GM18909 (cell line): Measurements from ENCODE around the gene VKORC1L1.
"Not testable (repeated sequence)": the region's sequence is repeated elsewhere in the genome, so short reads cannot be mapped to it uniquely, and the experiment has no call there.

Experiments
- ATAC-seq: cut with Tn5 transposase; IDR thresholded peaks from one replicate; pipeline ENCODE4 v1.9.1; 2021; ENCODE audit warnings: mild to moderate bottlenecking; ENCODE audit not compliant: unreplicated experiment, poor library complexity

Gene VKORC1L1

DNA sequence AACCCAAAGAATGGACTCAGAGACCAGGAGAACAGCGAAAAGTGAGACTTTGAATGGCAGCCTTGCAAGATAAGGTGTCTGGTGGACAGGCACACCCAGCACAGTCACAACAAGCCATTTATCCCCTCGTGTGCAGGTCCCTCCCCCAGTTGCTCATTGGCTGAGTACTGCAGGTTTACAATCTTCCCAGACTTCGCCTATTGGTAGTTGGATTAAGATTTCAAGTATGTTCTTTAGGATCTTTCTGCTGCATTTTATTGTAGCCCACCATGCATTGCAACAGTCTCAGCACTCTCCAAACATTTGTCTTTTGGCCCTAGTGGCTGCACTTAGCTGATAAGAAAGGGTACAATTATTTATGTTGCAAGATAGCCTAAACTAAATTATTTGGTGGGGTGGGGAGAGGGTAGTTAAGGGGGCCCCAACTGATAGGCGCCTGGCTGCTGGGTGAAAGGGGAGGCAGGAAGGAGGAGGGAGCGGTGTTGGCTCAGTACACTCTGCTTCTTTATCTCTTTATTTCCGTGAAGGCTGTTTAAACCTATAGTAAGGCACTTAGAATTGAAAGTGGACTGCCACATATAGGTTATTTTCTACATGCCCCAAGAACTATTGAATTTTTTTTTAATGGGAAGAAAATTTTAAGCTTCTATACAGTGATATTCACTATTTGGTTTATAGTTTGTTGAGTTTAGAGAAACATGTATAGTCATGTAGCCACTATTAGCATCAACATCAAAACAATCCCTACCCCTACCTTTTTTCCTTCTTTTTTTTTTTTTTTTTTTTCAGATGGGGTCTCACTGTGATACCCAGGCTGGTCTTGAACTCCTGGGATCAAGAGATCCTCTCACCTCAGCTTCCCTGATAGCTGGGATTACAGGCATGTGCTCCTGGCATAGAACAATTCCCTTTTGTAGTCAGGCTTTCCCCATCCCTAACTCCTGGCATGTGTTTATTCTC is 54.9 kb downstream of the VKORC1L1 start:
- ATAC-seq, result no peak

DNA sequence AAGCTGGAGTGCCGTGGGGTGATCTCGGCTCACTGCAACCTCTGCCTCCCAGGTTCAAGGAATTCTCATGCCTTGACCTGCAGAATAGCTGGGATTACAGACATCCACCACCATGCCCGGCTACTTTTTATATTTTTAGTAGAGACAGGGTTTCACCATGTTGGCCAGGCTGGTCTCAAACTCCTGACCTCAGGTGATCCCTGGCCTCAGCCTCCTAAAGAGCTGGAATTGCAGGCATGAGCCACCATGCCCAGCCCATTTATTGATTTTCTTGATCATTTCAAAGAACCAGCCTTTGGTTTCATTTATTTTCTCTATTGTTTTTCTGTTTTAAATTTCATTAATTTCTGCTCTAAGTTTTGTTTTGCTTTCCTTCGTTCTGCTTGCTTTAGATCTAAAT is 58.8 kb downstream of the VKORC1L1 start:
- no peak for ATAC-seq

DNA sequence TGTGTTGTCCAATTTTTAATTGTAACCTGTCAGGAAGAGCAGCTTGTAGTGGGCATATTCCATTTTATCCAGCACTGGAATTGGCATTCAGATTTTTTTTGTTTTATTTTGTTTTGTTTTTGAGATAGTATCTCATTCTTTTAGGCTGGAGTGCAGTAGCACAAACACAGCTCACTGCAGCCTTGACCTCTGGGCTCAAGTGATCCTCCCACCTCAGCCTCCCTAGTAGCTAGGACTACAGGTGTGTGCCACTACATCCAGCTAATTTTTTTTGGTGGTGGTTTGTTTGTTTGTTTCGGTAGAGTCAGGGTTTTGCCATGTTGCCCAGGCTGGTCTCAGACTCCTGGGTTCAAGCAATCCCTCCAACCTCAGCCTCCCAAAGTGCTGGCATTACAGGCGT is 64.4 kb downstream of the VKORC1L1 start:
- no peak for ATAC-seq

DNA sequence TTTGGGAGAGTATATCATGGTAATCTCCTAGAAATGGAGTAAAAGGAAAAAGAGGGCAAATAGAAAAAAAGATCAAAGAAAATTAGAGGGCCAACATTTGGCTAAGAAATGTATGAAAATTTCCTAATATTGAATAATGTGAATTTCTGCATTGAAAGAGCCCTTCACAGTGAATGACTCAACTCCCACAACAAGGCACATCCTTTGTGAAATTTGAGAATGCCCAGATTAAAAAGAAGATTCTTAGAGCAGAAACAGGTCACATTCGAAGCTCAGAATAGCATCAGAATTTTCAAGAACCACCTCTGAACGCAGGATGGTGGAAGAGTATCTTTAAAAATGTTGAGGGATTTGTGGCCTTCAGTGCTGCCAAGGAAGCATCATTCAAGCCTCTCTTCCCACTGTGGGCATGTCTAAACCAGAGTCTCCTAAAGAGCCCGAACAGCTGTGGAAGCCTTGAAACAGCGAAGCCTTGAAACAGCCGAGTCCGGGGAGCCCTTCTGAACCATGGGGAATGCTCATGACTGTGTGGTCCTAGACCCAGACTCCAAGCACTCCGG is 65.5 kb downstream of the VKORC1L1 start:
- ATAC-seq, result no peak

DNA sequence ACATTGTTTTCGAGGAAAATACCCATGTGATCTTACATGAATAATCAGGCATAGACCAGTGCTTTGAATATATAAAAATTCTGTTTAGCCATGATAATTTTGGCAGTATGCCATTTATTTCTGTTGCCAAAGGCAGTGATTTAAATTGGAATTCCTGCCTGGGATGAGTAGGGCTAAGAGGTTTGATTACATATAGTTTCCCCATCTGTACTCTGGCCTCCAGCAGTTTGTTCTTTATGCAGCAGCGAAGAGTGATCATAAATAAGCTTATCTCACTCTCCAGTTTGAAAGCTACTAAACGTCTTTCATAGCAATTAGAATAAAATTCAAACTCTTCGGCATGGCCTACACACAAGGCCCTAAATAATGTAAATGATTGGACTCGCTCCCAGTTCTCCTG is 72.9 kb downstream of the VKORC1L1 start:
- not testable (repeated sequence) for ATAC-seq

DNA sequence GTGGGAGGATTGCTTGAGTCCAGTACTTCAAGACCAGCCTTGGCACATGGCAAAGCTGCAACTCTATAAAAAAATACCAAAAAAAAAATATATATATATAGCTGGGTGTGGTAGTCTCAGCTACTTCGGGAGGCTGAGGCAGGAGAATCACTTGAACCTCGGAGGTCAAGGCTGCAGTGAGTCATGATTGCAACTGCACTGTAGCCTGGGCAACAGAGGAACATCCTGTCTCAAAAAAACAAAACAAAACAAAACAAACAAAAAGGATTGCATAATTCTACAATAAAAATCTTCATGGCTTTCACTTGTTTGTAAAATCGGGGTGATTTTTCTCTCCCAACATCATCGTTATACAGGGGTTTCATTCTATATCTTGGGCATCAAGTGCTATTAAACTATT is 74.0 kb downstream of the VKORC1L1 start:
- no peak for ATAC-seq

DNA sequence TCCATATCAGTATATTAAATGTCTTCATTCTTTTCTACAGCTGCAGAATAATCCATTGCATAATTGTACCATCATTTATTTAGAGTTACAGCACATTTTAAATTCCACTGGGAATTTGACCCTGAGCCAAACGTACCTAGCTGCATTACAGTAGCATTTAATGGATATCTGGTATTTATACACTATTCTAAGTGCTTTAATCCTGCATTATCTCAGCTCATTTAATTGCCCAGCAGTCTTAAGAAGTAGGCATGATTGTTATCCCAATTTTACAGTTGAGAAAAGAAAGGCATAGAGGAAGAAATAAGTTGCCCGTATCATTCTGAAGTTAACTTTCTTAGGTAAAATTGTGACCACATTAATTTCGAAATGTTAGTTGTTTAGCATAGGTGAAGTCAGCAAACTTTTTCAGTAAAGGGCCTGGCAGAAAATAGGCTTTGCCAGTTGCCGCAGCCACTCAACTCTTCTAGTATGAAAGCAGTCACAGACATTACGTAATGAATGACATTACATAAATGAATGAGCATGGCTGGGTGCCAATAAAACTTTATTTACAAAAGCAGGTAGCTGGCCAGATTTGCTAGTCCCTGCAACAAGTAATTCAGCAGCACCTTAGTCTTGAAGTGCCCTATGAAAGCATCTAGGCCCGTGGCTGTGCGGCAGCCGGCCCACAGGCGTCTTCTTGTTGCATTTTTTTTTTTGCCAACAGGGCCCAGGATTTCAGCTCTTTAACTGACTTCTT is 79.1 kb downstream of the VKORC1L1 start:
- ATAC-seq, result no peak

DNA sequence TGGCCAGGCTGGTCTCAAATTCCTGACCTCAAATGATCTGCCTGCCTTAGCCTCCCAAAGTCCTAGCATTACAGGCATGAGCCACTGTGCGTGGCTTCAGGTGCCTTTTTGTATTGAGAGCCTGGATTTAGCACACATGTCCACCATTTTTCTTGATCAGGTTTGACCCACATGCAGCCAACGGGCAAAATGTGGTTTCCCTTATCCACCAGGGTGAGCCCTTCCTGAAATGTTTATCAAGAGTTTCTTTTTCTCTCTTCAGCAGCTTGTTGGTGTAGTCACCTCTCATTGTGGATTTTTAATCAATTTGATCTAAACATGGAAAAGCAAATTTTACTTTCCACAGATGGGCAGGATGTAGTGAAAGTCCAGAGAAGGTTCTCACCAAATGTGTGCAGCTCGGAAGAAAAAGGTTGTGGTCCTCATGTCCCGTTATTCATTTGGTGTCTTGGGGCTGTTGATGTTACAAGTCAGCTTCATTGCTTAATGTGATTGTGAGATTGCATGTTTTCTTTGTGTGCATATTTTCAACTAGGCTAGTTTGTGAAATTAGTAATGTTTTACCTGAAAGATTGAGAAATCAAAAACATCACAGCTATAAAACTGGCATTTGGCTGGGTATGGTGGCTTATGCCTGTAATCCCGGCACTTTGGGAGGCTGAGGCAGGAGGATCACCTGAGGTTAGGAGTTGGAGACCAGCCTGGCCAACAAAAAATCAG is 80.3 kb downstream of the VKORC1L1 start:
- ATAC-seq, result no peak

DNA sequence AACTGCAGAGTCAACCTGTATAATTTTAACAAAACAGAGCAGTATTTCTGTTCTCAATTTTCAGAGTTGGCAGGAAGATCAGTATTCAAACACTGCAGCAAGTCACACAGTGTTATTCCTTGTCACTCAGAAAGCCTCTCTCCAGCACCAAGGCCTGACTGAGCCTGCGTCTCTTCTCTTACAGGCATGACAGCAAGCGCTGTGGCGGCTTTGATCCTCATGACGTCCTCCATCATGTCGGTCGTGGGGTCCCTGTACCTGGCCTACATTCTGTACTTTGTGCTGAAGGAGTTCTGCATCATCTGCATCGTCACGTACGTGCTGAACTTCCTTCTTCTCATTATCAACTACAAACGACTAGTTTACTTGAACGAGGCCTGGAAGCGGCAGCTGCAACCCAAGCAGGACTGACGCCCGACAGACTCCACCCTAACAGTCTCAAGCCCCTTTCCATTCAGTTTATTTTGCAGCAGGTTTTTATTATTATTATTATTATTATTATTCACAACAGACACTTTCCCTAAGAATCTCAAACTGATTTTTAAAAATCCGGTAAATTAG is 81.1 kb downstream of the VKORC1L1 start:
- no peak for ATAC-seq

DNA sequence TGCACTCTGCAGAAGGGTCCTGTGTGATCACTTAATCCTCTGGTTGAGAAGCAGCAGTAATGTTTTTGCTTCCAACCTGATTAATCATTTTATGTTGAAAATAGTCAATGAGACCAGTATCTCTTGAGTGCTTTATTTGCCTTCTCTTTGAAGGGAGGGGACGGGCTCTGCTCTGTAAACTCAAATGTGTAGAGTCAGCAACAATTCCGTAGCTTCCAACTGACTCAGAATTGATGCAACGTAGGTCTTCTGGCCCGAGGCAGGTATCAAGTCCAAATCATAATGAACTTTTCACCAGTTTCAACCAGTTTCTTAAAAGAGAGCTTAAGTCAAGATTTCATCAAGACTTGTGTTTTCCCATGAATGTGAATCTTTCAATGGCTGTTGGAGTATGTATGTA is 82.8 kb downstream of the VKORC1L1 start:
- no peak for ATAC-seq

DNA sequence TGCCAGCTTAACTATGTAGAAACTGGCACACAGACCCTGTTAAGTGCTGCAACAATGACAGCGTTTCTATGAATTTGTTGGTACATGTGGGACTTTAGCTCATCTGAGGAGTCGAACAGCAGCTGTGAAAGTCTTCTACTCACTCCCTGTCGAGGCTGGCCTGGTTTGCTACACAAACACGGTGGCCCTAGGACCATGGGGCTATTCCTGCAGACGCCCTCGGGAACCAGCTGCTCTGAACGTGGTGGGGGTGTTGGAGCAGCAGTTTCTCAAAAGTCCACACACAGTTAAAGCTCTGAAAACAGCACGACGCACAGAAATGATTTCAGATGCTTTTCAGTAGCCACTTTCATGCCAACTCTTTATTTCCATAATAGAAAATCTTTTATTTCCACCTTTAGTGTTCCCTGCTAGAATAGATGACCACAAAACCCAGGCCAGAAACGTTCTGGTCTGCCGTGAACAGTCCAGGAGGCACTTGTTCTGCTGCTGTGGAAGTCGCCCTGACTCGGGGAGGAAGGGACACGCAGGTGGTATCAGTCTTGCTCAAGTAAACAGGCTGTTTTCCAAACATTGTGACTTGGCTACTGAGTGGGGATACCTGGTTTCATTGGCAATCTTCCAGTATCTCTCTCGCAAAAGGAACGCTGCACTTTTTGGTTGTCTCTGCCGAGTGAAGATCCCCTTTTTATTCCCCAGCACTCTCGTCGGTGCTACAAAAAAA is 87.6 kb downstream of the VKORC1L1 start:
- no peak for ATAC-seq

DNA sequence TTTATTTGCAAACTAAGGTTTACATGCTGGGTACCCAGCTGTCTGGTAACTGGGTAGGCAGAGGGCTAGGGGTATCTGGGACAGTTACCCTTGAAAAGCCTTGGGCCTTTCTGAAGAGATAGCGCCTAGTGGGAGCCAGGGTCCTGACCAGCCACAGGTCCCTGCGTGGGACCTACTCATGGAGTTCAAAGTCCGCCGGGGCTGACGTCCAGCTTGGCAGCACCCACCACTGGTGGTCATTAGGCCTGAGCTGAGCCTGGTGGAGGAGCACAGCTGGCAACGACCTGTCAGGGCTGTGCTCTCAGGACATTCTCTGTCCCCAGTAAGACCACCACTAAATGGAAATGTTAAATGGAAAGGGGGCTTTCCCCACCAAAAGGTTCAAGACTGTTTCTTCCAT is 89.2 kb downstream of the VKORC1L1 start:
- ATAC-seq, result no peak

DNA sequence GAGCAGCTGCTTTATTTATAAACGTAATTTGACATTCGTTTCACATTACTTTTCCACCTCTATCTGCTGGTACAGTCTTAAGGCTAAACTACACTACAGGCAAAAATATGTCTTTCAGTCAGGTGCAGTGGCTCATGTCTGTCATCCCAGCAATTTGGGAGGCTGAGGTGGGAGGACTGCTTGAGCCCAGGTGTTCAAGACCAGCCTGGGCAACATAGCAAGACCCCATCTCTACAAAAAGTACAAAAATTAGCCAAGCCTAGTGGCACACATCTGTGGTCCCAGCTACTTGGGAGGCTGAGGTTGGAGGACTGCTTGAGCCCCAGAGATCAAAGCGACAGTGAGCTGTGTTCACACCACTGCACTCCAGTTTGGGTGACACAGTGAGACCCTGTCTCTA is 91.8 kb downstream of the VKORC1L1 start:
- ATAC-seq, result not testable (repeated sequence)

DNA sequence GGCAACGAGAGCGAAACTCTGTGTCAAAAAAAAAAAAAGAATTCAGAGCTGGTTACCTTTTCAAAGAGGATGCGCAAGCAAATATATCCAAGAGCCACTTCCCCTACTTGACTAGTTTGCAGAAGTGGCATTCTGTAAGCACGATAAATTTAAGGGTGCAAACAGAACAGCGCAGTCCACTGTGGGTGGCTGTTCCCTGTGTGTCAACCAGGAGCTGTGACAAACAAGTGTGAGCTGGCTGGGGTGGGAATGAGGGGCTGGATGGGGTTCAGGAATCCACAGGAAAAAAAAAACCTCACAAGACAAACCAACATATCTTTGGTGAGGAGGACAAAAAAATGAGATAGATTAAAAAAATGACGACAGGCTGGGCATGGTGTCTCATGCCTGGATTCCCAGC is 93.3 kb downstream of the VKORC1L1 start:
- no peak for ATAC-seq

DNA sequence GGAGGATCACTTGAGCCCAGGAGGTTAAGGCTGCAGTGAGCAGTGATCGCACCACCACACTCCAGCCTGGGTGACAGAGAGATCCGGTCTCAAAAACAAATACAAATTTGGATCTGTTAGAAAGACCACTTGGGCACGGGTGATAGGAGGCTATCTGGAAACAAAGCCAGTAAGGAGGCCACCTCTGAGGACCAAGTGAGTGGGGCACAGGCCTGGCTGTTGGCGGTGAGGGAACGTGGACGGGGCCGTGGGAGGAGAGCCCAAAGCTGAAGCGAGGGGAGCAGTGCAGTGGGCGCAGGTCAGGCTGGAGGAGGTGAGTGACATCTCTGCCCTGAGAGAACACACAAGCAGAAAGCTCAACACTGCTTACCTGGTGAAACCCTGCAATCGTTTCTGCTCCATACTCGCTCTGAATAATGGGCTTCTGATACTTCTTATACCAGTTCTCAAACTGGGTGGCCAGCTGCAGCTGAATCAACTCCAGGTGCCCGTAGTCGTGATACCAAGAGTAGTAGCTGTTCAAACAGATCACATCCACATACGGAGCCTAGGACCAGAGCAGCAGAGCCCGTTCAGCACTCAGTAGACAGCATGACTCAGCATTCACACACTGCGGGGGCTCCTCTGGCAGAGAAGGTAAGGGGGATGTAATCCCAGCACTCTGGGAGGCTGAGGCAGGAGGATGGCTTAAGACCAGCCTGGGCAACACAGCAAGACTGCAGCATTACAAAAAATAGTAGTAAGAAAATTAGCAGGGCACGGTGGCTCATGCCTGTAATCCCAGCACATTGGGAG is 94.7 kb downstream of the VKORC1L1 start:
- no peak for ATAC-seq

DNA sequence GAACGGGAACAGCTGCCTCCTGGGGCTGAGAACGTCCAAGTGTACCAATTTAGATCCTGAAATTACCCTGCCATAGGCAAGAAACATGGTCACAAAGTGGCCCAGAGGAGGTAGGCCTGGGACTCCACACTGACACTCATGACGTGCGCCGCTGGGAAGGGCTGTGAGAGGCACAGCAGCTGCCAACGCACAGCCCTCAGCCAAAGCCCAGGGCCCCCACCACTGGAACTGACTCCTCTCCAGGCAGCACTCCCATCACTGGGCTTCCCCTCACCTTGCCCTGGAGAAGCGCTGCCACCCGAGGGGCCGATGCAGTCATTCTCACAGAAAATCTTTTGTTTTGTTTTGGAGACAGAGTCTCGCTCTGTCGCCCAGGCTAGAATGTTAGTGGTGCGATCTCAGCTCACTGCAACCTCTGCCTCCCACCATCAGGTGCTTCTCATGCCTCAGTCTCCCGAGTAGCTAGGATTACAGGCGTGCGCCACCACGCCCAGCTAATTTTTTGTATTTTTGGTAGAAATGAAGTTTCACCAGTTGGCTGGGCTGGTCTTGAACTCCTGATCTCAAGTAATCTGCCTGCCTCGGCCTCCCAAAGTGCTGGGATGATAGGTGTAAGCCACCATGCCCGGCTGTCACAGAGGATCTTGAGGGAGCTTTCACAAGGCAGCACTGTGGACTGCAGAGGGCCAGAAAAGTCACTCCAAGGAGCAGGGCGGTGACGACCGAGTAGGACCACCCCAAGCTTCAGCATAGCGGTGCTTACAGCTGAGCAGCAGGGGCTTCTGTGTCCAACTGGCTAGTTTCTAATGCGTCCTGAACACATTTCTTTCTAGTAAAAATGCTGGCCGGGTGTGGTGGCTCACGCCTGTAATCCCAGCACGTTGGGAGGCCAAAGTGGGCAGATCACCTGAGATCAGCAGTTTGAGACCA is 95.6 kb downstream of the VKORC1L1 start:
- no peak for ATAC-seq

DNA sequence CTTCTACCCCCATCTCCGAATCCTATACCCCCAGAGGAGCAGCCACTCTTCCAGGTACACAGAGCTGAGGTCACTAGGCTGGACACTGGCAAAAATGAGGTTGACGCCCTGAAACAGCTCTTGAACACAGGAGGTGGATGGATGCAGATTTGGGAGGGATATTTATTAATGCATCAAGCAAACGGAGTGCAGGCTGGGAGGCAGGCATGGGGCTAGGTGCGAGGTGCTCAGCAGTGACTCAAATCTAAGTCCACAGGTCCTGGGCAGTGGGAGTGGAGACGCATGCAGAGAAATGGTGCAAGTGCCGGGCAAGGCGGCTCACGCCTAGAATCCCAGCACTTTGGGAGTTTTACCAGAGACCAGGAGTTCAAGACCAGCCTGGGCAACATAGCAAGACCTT is 98.1 kb downstream of the VKORC1L1 start:
- ATAC-seq, result no peak

DNA sequence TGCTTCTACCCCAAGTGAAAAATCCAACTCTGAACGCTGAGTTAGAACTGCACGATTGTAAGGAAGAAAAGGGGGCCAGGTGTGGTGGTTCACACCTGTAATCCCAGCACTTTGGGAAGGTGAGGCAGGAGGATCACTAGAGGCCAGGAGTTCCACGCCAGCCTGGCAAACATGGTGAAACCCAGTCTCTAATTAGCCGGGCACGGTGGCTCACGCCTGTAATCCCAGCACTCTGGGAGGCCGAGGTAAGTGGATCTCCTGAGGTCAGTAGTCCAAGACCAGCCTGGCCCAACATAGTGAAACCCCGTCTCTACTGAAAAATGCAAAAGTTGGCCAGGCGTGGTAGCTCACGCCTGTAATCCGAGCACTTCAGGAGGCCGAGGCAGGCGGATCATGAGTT is 100.1 kb downstream of the VKORC1L1 start:
- no peak for ATAC-seq
